CD4-positive, alpha-beta memory T cell (primary cell): ENCODE data around the gene ZNRF2. TPM values are rescaled to one million over a fixed set of nuclear protein-coding genes. Genes with fewer than 3 reads are reported as not detected.
"Not testable (repeated sequence)": the region's sequence is repeated elsewhere in the genome, so short reads cannot be mapped to it uniquely, and the experiment has no call there.

Experiments
- CTCF ChIA-PET: fragments of 350-600 bp; sonication (Branson Sonifier 250); formaldehyde crosslinking; loops from one replicate; lab custom pipeline; 2021; ENCODE audit warnings: inconsistent platforms; ENCODE audit not compliant: partially characterized antibody; lab: Charles Lee
- POLR2A ChIA-PET: fragments of 350-600 bp; sonication (Branson Sonifier 250); formaldehyde crosslinking; loops from one replicate; lab custom pipeline; 2021; ENCODE audit not compliant: partially characterized antibody; lab: Charles Lee
- DNase-seq, 5 donors: peaks; one replicate each; pipeline versions ENCODE4 v3.0.0 to v3.0.0-alpha.2; 2020 to 2022; ENCODE audit warnings: mixed read lengths in 1 of 5
- H3K27ac ChIP-seq: one replicate; pipeline ENCODE4 v1.7.0; 2013; ENCODE audit warnings: low read depth, low read length
- H3K27me3 ChIP-seq: 2 replicates; pipeline ENCODE4 v1.7.0; 2013; ENCODE audit warnings: mild to moderate bottlenecking, low read length, moderate library complexity; ENCODE audit not compliant: insufficient read depth
- H3K36me3 ChIP-seq: 2 replicates; pipeline ENCODE4 v1.7.0; 2013; ENCODE audit warnings: mild to moderate bottlenecking, low read length, moderate library complexity; ENCODE audit not compliant: insufficient read depth
- H3K4me1 ChIP-seq: 2 replicates; pipeline ENCODE4 v1.7.0; 2013; ENCODE audit warnings: mild to moderate bottlenecking, low read length, moderate library complexity; ENCODE audit not compliant: insufficient read depth
- H3K4me3 ChIP-seq, 2 donors: one replicate each; pipeline ENCODE4 v1.7.0; 2013; ENCODE audit warnings: low read length in 2 of 2, mild to moderate bottlenecking in 1 of 2
- H3K9me3 ChIP-seq, 2 donors: one replicate each; pipeline ENCODE4 v1.7.0; 2013; ENCODE audit warnings: low read length in 2 of 2, control low read depth in 1 of 2; ENCODE audit not compliant: control insufficient read depth in 1 of 2
- H3K27ac Mint-ChIP-seq, 7 donors: one replicate each; pipeline ENCODE4 v1.8.0; 2020 to 2021; ENCODE audit warnings: mixed read lengths in 7 of 7, mild to moderate bottlenecking in 6 of 7, inconsistent platforms in 3 of 7, moderate library complexity in 3 of 7
- H3K27me3 Mint-ChIP-seq, 2 donors: one replicate each; pipeline ENCODE4 v1.8.0; 2020 to 2021; ENCODE audit warnings: mixed read lengths in 2 of 2
- H3K36me3 Mint-ChIP-seq, 2 donors: one replicate each; pipeline ENCODE4 v1.8.0; 2020 to 2021; ENCODE audit warnings: mixed read lengths in 2 of 2, inconsistent platforms in 1 of 2, mild to moderate bottlenecking in 1 of 2
- H3K4me1 Mint-ChIP-seq, 4 donors: one replicate each; pipeline ENCODE4 v1.8.0; 2020 to 2021; ENCODE audit warnings: mixed read lengths in 4 of 4, mild to moderate bottlenecking in 1 of 4
- H3K4me3 Mint-ChIP-seq, 8 donors: one replicate each; pipeline ENCODE4 v1.8.0; 2020 to 2021; ENCODE audit warnings: mixed read lengths in 8 of 8, mild to moderate bottlenecking in 7 of 8, moderate library complexity in 6 of 8, inconsistent platforms in 3 of 8
- H3K9me3 Mint-ChIP-seq, 8 donors: one replicate each; pipeline ENCODE4 v1.8.0; 2020 to 2021; ENCODE audit warnings: mixed read lengths in 8 of 8, mild to moderate bottlenecking in 5 of 8, inconsistent platforms in 3 of 8, moderate library complexity in 1 of 8
- intact Hi-C: fragments of 100-400 bp; cut with micrococcal nuclease; formaldehyde crosslinking; loops from one replicate; pipeline ENCODE4 v1.15.1; 2023
- polyA plus RNA-seq, 2 donors: library from polyadenylated mRNA; unstranded; fragments of 300-500 nt; fragmentation: Illumina TruSeq; gene quantifications; one replicate each; pipeline ENCODE4 v1.2.3, GENCODE V29; 2021
- total RNA-seq, 2 experiments: library from RNA; stranded (reverse); gene quantifications; one replicate each; pipeline ENCODE4 v1.2.3, GENCODE V29; 2021

ZNRF2 gene
- total and polyA plus RNA-seq, 4 experiments from 2014 or later = 0.59 to 39.4 (median 20.4) TPM

DNA sequence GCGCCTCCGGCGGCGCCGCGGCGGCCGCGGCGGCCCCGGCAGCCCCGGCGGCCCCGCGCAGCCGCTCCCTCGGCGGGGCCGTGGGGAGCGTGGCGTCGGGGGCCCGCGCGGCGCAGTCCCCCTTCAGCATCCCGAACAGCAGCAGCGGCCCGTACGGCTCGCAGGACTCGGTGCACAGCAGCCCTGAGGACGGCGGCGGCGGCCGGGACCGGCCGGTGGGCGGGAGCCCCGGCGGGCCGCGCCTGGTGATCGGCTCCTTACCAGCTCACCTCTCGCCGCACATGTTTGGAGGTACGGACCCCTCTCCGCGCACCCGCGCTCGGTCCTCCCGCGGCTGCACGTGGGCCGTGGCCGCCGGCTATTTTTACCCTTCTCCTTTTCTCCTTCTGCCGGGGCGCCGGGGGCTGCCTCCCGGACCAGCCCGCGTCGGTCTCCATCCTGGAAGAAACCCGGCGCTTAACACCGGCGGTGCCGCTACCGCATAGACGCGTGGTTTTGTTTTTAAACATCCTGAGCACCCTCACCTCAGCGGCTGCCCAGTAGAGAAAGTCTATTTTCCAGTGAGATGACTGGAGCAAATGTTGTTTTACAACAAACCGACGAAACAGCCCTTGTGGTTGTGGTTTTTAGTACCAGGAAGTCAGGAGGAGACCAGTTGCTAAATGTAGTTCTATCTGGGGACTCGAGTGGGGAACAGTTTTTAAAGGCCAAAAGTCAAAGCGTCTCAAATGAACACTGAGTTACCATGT lies 1.3 kb downstream of the ZNRF2 start:
- Histone ChIP-seq H3K27me3 (no peaks in the 10 kb centered on the region), H3K9me3 (no peaks in the 10 kb centered on the region), H3K4me1 (peaks cover 56% of the 10 kb centered on the region), H3K36me3 (no peaks in the 10 kb centered on the region), H3K27ac (peak overlapping the region; percentile 68), H3K4me3 (peak overlapping the region; percentile 53 to 85)
- Mint-ChIP-seq H3K4me3 (peak overlapping the region; percentile 93 to 100 (median 97)), H3K27ac (peak overlapping the region; percentile 89 to 98 (median 95)), H3K36me3 (peaks cover 0 to 17% of the 10 kb centered on the region in 2 donors), H3K27me3 (peaks cover 0 to 1% of the 10 kb centered on the region in 2 donors), H3K9me3 (no peaks in the 10 kb centered on the region), H3K4me1 (peaks cover 40 to 65% (median 47%) of the 10 kb centered on the region in 4 donors)
- ChIA-PET CTCF (interaction anchor here (0.7 to 4.1 kb wide), 6 partner anchors 36 to 67 kb away, joined by 3 to 19 read pairs (median 3); no protein-coding TSS in a partner anchor), POLR2A (interaction anchor here (0.6 to 3.8 kb wide), 21 partner anchors 10 to 309 kb away, joined by 3 to 117 read pairs (median 4); partner anchors contain the start of genes GARS1, MTURN and NOD1)
- DNase-seq = peak; percentile 62 to 76 (median 74)
- intact Hi-C loops = loop anchor here (1.0 to 10.0 kb wide), 2 partner anchors 37 to 121 kb away; no protein-coding TSS in a partner anchor

DNA sequence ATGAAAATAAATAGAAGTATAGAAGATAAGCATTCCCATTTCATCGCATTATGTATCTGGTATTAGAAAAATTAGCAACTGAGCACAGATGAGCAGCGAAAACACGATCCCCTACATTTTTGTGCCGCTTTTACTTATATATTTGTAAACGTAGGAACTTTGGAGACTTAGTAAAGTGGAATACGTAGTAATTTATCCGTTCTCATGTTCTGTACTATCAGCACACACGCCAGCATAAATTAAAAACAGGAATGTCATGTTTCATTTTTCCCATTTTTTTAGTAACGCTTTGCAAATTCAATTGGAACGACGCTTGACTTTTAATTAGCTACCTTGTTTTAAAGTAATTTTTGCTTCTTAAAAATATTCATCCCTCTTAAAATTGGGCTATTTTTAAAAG lies 2.4 kb downstream of the ZNRF2 start:
- no peak for DNase-seq
- Mint-ChIP-seq H3K27ac (peak overlapping the region in 5 of 7 donors; percentile 12 to 96 (median 92)), H3K4me3 (peak overlapping the region; percentile 93 to 100 (median 97)), H3K27me3 (peaks cover 0 to 1% of the 10 kb centered on the region in 2 donors), H3K36me3 (peaks cover 3 to 17% of the 10 kb centered on the region in 2 donors), H3K9me3 (peaks cover 0 to 2% (median 0%) of the 10 kb centered on the region in 8 donors), H3K4me1 (peaks cover 48 to 71% (median 57%) of the 10 kb centered on the region in 4 donors)
- H3K27ac ChIP-seq = peak overlapping the region; percentile 10
- no peaks in the 10 kb centered on the region for H3K27me3 ChIP-seq
- H3K36me3 ChIP-seq = no peaks in the 10 kb centered on the region
- peak overlapping the region in 1 of 2 donors; percentile 53 for H3K4me3 ChIP-seq
- ChIA-PET POLR2A (interaction anchor here (0.6 to 3.8 kb wide), 12 partner anchors 11 to 152 kb away, joined by 3 to 117 read pairs (median 6); partner anchors contain the start of gene MTURN), CTCF (interaction anchor here (0.7 to 1.1 kb wide), 2 partner anchors 66 kb away, joined by 3 to 4 read pairs; no protein-coding TSS in a partner anchor)
- peaks cover 63% of the 10 kb centered on the region for H3K4me1 ChIP-seq
- intact Hi-C loops = loop anchor here (1.0 to 10.0 kb wide), 2 partner anchors 36 to 122 kb away; no protein-coding TSS in a partner anchor
- no peaks in the 10 kb centered on the region for H3K9me3 ChIP-seq

DNA sequence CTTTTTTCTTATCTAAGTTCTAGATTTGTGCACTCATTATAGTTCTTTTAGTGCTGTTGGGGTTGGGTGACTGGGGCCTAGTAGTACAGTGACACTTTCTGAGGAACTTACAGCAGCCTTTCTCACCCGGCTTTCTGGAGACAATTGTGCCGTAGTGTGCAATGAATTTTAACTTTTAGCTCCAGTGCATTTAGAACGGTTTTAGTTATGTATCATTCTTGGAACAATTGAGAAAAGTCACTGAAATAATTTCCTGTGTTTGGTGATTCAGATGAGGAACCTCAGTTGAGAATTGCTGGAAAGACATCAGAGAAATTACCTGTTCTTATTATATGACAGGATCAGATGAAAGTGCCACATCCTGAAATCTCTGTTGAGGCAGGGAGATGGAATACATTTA lies 3.2 kb downstream of the ZNRF2 start:
- POLR2A ChIA-PET = interaction anchor here (1.9 kb wide), 1 partner anchor 60 kb away, joined by 5 read pairs; no protein-coding TSS in a partner anchor
- CTCF ChIA-PET = interaction anchor here (0.7 to 1.1 kb wide), 2 partner anchors 34 to 65 kb away, joined by 3 to 4 read pairs; no protein-coding TSS in a partner anchor

DNA sequence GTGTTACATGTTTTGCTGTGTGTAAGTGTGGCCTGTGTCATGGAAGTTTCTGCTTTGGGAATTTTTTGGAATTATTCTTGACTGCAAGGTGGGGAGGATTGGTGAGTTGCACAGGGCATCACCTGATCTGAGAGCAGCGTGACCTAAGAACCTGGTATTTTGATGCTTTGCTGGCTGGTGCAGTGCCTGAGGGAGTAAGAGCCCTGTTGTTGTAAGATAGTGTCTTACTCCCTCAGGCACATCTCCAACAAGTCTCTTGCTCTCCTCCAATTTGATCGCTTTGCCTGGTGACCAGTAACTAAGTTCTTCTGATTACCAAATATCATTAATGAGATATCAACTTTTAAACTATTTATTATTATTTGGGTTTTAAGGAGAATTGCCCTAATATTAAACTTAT lies 5.2 kb downstream of the ZNRF2 start:
- peak overlapping the region in 7 of 8 donors; percentile 27 to 87 (median 61) for H3K4me3 Mint-ChIP-seq
- H3K4me1 Mint-ChIP-seq = peaks cover 56 to 79% (median 64%) of the 10 kb centered on the region in 4 donors
- H3K9me3 ChIP-seq, H3K27ac ChIP-seq, H3K36me3 ChIP-seq, H3K4me3 ChIP-seq, H3K27me3 ChIP-seq, DNase-seq, H3K9me3 Mint-ChIP-seq, H3K27me3 Mint-ChIP-seq: not testable (repeated sequence)
- ChIA-PET CTCF (interaction anchor here (1.0 to 1.2 kb wide), 3 partner anchors 59 to 63 kb away, joined by 3 to 4 read pairs (median 3); no protein-coding TSS in a partner anchor), POLR2A (interaction anchor here (1.0 to 1.4 kb wide), 3 partner anchors 21 to 58 kb away, joined by 4 to 15 read pairs (median 9); no protein-coding TSS in a partner anchor)
- peaks cover 62% of the 10 kb centered on the region for H3K4me1 ChIP-seq
- peak overlapping the region in 5 of 7 donors; percentile 14 to 39 (median 26) for H3K27ac Mint-ChIP-seq
- peaks cover 4 to 15% of the 10 kb centered on the region in 2 donors for H3K36me3 Mint-ChIP-seq
- intact Hi-C loops = loop anchor here (10.0 kb wide), 1 partner anchor 125 kb away; no protein-coding TSS in a partner anchor

More for the DNA sequence above, 3.2 kb downstream of the ZNRF2 start:
- H3K36me3 ChIP-seq, DNase-seq, H3K27me3 ChIP-seq, H3K27me3 Mint-ChIP-seq, H3K27ac ChIP-seq, H3K9me3 Mint-ChIP-seq, H3K4me3 ChIP-seq, H3K9me3 ChIP-seq: not testable (repeated sequence)
- Mint-ChIP-seq H3K4me1 (peaks cover 52 to 76% (median 62%) of the 10 kb centered on the region in 4 donors), H3K4me3 (peak overlapping the region; percentile 17 to 82 (median 68)), H3K27ac (peak overlapping the region in 3 of 7 donors; percentile 2 to 66 (median 37)), H3K36me3 (peaks cover 4 to 18% of the 10 kb centered on the region in 2 donors)
- peaks cover 64% of the 10 kb centered on the region for H3K4me1 ChIP-seq
- intact Hi-C loops = loop anchor here (10.0 kb wide), 1 partner anchor 123 kb away; no protein-coding TSS in a partner anchor

DNA sequence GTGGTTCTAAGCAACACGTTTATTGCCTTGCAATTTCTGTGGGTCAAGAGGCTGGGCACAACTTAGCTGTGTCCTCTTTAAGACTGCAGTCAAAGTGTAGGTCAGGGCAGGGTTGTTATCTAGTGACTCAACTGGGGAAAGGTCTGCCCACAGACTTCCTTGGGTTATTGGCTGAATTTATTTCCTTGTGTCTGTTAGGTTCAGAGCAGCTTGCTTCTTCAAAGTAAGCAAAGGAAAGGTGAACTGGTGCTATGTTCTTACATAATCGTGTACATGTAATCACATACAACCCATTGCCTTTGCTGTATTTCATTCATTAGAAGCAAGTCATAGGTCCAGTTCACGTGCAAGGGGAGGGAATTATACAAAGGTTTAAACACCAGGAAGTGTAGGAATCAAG lies 5.9 kb downstream of the ZNRF2 start:
- intact Hi-C loops, H3K4me3 ChIP-seq, H3K27ac ChIP-seq, H3K9me3 Mint-ChIP-seq, H3K27me3 ChIP-seq, H3K36me3 ChIP-seq, DNase-seq, H3K27me3 Mint-ChIP-seq, H3K9me3 ChIP-seq: not testable (repeated sequence)
- peaks cover 7 to 15% of the 10 kb centered on the region in 2 donors for H3K36me3 Mint-ChIP-seq
- POLR2A ChIA-PET = interaction anchor here (1.0 to 1.4 kb wide), 3 partner anchors 20 to 58 kb away, joined by 4 to 15 read pairs (median 9); no protein-coding TSS in a partner anchor
- peak overlapping the region in 3 of 7 donors; percentile 30 to 64 (median 36) for H3K27ac Mint-ChIP-seq
- H3K4me3 Mint-ChIP-seq = peak overlapping the region in 6 of 8 donors; percentile 24 to 77 (median 65)
- peaks cover 62 to 86% (median 70%) of the 10 kb centered on the region in 4 donors for H3K4me1 Mint-ChIP-seq
- CTCF ChIA-PET = interaction anchor here (1.0 to 1.2 kb wide), 3 partner anchors 58 to 63 kb away, joined by 3 to 4 read pairs (median 3); no protein-coding TSS in a partner anchor
- peaks cover 62% of the 10 kb centered on the region for H3K4me1 ChIP-seq

DNA sequence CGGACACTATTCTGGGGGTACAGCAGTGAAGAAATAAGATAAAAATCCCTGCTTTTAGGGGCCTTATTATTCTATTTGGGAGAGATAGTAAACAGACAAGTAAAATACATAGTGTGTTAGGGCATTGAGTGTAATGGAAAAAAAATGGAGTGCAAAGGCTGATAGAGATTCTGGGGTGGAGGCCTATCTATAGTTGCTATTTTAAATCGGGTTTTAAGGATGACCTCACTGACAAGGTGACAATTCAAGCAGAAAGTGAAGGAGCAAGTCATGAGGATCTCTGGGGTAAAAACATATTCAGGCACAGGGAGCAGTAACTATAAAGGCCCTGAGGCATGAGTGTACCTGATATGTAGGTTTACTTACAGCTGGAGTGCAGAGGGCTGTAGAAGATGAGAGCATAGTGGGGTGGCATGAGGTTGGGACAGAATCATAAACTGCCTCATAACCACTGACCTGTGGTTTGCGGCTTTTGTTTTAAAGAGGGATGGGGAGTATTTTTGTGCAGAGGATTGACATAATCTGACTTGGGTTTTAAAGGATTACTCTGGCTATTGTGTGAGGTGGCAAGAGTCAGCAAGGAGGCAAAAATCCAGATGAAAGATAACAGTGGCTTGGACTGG lies 8.1 kb downstream of the ZNRF2 start:
- H3K9me3 Mint-ChIP-seq, DNase-seq, H3K36me3 ChIP-seq, H3K36me3 Mint-ChIP-seq, CTCF ChIA-PET, intact Hi-C loops, H3K27me3 ChIP-seq, H3K27ac ChIP-seq, H3K4me3 ChIP-seq, POLR2A ChIA-PET, H3K9me3 ChIP-seq, H3K27me3 Mint-ChIP-seq: not testable (repeated sequence)
- H3K4me3 Mint-ChIP-seq = peak overlapping the region in 4 of 8 donors; percentile 11 to 59 (median 28)
- peak overlapping the region in 3 of 7 donors; percentile 48 to 65 (median 60) for H3K27ac Mint-ChIP-seq
- peaks cover 59% of the 10 kb centered on the region for H3K4me1 ChIP-seq
- H3K4me1 Mint-ChIP-seq = peaks cover 62 to 92% (median 73%) of the 10 kb centered on the region in 4 donors
